Neural progenitor cell (in vitro differentiated cells): ENCODE measurements around the gene ITGAL.

Experiments
- CTCF ChIP-seq: fragments of 200-600 bp; sonication (generic); IDR thresholded peaks from 2 replicates; pipeline ENCODE4 v1.5.1; 2017; ENCODE audit warnings: antibody characterized with exemption, mild to moderate bottlenecking
- EZH2 ChIP-seq: fragments of 200-600 bp; sonication (generic); IDR thresholded peaks from 2 replicates; pipeline ENCODE4 v1.6.1; 2017; ENCODE audit warnings: antibody characterized with exemption, mild to moderate bottlenecking, moderate library complexity
- EZH2phosphoT487 ChIP-seq: fragments of 200-600 bp; sonication (generic); IDR thresholded peaks from 2 replicates; pipeline ENCODE4 v1.6.1; 2017; ENCODE audit warnings: antibody characterized with exemption

GRCh38 chr16:30444231-30445148 is 28.1 kb upstream of the ITGAL start:
- TF ChIP-seq CTCF: no peak
- no peak for TF ChIP-seq EZH2phosphoT487
- no peak for TF ChIP-seq EZH2
